Stimulated activated CD4-positive, alpha-beta T cell treated with anti-CD3 and anti-CD28 coated beads, Interleukin-1b, Interleukin-23, amount 100 ng/mL, for 24 hours (primary cell): ENCODE results near the gene MAN2B1.
"Not testable (repeated sequence)": the region's sequence is repeated elsewhere in the genome, so short reads cannot be mapped to it uniquely, and the experiment has no call there.

Source experiments
- DNase-seq, 4 experiments: peaks; one replicate each; pipeline ENCODE4 v3.0.0-alpha.2; 2020; ENCODE audit warnings: low read depth in 4 of 4, low spot score in 1 of 4

The MAN2B1 gene

GRCh38 chr19:12623361-12624031 lies 43.0 kb downstream of the MAN2B1 start:
- DNase-seq: no peak

- DNase-seq: not testable (repeated sequence)
Observed at GRCh38 chr19:12621253-12622024, 45.1 kb downstream of the MAN2B1 start.

GRCh38 chr19:12617646-12618045 lies 48.9 kb downstream of the MAN2B1 start:
- no peak for DNase-seq

DNA sequence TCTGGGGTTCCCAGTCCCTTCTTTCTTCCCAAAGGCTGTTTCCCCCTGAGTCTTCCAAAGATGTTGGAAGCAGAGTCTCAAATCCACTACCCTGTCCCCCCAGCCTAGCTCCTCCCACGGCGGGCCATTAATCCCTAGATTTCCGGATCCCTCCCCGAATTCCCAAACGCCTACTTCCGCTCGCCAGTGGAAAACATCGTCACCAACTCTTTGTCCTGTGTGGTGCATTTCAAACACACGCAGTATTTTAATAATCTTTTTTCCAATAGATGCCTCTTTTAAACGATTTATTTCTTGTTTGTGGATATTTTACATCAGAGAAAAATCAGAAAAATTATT lies 55.2 kb downstream of the MAN2B1 start:
- DNase-seq: no peak

GRCh38 chr19:12610540-12611360 lies 55.8 kb downstream of the MAN2B1 start, which contains the start of the genes ZNF490 and ZNF791:
Gene ZNF490 (minus strand): TSS chr19:12610813. CDS start chr19:12610680, 133 bp downstream.
Gene ZNF791 (plus strand): TSS chr19:12610920. CDS start chr19:12611080, 160 bp downstream.
- peak; percentile 94 to 98 (median 96) for DNase-seq

- no peak for DNase-seq
Observed at GRCh38 chr19:12607631-12608030, 58.9 kb downstream of the MAN2B1 start.

DNA sequence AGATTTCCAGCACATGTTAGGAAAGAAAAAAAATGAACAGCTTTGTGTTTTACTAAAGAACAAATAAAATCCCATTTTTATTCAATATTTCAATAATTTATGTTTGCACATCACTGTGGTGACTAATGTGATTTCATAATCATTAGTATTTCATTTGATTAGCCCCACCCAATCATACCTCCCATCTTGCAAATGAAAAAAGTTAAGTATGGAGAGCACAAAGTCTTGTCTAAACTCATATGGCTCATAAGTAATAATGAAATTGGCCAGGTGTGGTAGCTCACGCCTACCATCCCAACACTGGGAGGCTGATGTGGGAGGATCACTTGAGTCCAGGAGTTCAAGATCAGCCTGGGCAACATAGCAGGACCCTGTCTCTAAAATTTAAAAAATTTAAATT lies 59.7 kb downstream of the MAN2B1 start:
- no peak for DNase-seq

- peak in 3 of 4 experiments; percentile 23 to 30 (median 25) for DNase-seq
Observed at GRCh38 chr19:12603714-12604113, 62.8 kb downstream of the MAN2B1 start.

- no peak for DNase-seq
Observed at GRCh38 chr19:12597594-12597993, 68.9 kb downstream of the MAN2B1 start.

- no peak for DNase-seq
Observed at GRCh38 chr19:12596927-12597548, 69.5 kb downstream of the MAN2B1 start.
